Fibroblast of mammary gland (primary cell): ENCODE data around the gene FAM131C.

Experiments used
- DNase-seq: peaks from one replicate; pipeline ENCODE4 v3.0.0-alpha.2; 2010; ENCODE audit warnings: low read depth
- H3K4me3 ChIP-seq: 2 replicates; pipeline ENCODE4 v1.5.1; 2011; ENCODE audit warnings: low read depth, mild to moderate bottlenecking, low read length, moderate library complexity; ENCODE audit not compliant: control insufficient read depth
- TF ChIP-seq, protein P1 (sequence below): conservative IDR thresholded peaks from 2 replicates; pipeline ENCODE4 v1.5.1; 2011; ENCODE audit warnings: low read depth, low read length, inconsistent platforms; ENCODE audit not compliant: control insufficient read depth, insufficient read depth

The FAM131C gene, protein sequence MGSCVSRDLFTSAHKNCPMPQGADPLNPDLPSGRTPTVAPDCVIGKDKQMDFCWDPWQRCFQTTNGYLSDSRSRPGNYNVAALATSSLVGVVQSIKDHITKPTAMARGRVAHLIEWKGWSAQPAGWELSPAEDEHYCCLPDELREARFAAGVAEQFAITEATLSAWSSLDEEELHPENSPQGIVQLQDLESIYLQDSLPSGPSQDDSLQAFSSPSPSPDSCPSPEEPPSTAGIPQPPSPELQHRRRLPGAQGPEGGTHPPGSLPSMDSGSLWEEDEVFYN

DNA sequence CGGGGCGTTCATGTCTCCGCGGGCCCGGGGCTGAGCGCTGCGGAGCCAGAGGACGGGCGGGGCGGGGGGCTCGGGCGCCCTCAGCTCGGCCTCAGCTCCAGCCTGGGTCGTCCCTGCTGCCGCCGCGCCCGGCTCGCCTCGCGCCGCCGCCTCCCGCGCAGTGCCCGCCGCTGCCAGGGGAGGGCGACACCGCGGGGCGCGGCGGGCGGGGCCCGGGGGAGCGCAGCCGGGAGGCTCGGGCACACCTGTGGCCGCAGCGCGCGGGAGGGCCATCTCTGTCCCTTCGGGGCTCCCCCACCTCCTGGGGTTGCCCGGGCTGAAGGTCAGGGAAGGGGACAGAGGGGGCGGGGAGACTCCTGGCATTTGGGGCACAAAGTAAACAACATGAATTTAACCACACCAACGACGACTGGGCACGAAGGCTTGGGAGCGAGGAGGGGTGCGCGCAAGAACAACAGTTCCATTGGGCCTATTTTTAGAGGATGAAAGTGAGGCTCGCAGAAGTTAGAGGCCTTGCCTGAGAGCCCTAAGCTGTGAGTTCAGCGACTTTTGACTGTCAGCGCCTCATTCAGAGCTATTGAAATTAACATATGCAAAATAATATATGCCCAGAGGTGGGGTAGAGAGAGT, at the start of gene FAM131C:
Gene FAM131C (minus strand): TSS at position 162 of the 630 bp plus-strand sequence. CDS start 209 bp downstream, outside the sequence.
- DNase-seq, result no peak
- no peak within 1 kb of the TSS for H3K4me3 ChIP-seq
- TF ChIP-seq, protein P1, sequence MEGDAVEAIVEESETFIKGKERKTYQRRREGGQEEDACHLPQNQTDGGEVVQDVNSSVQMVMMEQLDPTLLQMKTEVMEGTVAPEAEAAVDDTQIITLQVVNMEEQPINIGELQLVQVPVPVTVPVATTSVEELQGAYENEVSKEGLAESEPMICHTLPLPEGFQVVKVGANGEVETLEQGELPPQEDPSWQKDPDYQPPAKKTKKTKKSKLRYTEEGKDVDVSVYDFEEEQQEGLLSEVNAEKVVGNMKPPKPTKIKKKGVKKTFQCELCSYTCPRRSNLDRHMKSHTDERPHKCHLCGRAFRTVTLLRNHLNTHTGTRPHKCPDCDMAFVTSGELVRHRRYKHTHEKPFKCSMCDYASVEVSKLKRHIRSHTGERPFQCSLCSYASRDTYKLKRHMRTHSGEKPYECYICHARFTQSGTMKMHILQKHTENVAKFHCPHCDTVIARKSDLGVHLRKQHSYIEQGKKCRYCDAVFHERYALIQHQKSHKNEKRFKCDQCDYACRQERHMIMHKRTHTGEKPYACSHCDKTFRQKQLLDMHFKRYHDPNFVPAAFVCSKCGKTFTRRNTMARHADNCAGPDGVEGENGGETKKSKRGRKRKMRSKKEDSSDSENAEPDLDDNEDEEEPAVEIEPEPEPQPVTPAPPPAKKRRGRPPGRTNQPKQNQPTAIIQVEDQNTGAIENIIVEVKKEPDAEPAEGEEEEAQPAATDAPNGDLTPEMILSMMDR, result no peak

DNA sequence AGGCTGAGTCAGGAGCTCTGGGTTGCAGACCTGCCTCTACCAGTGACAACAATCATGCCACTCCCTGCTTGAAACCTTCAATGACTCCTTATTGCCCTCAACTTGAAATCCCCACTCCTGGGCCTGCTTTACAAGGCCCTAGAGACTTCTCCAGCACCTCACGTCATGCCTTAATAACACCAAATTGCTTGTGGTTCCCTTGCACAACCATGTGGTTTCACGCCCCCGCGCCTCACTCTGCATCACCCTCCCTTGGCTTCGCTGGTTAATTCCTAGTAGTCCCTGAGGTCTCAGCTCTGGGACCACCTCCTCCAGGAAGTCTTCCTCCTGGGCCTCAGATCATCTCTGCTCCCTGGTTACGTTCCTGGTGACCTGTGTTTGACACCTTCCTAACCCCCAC, 49.5 kb upstream of the FAM131C start:
- peak; percentile 98 for DNase-seq
- no peak overlapping the region for H3K4me3 ChIP-seq
- TF ChIP-seq, protein P1, result no peak

DNA sequence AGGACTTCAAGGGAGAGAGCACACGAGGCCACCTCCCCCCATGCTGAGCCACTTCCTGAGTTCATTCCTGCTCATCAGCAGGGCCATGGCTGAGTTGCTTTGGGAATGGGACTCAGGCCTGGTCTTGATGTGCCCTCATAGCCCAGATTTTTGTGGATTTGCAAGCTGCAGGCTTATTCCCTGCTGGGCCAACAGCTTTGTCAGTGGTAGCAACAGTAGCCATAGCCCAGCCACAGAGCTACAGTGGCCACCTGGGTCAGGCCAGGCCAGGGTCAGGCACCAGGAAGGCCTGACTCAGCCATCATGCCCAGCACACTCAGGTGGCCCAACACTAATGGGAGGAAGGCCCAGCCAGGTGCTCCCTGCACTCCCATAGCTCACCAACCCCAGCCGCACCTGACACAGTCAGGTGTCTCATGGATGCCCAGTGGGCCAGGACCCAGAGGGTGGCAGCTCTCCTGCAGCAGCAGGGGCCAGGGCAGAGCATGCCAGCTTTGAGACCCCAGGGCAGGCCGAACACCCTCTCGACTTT, 49.0 kb upstream of the FAM131C start:
- TF ChIP-seq, protein P1, result no peak
- peak; percentile 58 for DNase-seq
- H3K4me3 ChIP-seq, result no peak overlapping the region

DNA sequence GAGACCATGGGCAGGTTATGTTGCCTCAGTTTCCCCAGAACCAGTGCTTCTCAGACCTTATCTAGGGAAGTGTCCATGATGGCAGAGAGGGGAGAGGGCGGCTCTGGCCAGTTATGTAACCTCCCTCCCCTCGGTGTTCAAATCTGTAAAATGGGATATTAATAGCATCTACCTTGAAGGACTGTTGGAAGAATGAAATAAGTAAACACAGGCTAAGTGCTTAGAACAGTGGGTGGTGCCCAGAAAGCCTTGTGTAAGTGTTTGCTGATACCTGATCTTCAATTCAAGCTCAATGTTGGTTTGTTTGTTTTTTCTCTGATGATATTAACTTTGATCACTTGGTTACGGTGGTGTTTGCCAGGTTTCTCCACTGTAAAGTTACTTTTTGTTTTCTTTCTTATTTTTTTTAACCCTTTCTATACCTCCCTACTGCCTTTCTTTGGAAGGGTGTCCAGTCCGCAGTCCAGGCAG, 47.5 kb upstream of the FAM131C start:
- no peak for DNase-seq
- TF ChIP-seq, protein P1, result no peak
- no peak overlapping the region for H3K4me3 ChIP-seq

DNA sequence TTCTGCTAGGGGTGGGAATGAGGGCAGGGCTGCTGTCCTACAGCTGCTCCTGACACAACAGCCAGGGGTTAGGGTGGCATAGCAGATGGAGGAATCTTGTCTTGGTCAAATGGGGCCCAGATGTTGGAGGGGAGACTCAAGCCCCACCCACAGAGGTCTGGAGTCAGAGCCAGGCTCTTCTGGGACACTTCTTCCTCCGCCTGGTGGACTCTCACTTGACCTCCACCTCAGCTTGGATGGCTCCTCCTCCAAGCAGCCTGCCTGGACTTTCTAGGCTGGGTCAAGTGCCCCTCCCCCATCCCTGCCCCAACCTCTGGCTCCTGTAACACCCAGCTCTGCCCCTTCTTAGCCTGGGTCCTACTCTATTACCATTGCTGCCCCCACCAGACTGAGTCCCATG, 47.0 kb upstream of the FAM131C start:
- no peak overlapping the region for H3K4me3 ChIP-seq
- TF ChIP-seq, protein P1, result no peak
- no peak for DNase-seq

DNA sequence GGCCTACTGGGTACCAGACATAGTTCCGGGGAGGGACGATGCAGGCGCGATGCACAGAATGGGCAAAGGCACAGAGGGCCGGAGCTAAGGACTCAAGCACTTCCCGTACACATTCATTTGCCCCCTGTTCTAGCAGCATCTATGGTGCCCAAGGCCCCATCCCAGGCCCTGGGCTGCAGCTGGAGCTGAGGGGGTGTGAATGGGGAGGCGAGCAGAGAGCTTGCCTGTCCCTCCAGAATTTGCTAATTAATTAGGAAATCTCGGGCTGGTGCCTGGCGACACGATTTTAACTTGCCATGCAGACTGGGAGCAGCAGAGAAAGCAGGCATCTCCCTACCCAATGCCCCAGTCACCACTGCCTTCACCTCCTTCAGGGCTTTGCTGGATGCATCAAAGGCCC, 46.5 kb upstream of the FAM131C start:
- no peak for DNase-seq
- no peak overlapping the region for H3K4me3 ChIP-seq
- TF ChIP-seq, protein P1, result no peak
